Gastroesophageal sphincter (tissue), 4 donors: ENCODE results near the gene CENPK. TPM values are rescaled to one million over a fixed set of nuclear protein-coding genes. Genes with fewer than 3 reads are reported as not detected.
A peak's percentile ranks its signal among the peaks of the same experiment; 100 is the strongest.

Experiments
- ATAC-seq: fragments of 150-250 bp; one replicate; pipeline ENCODE4 v1.9.1; 2016; ENCODE audit warnings: mild to moderate bottlenecking, moderate library complexity
- H3K27ac ChIP-seq, 4 donors: fragments of 200-600 bp; sonication (generic) in 3 of 4; 1 replicate in 3 of 4; 2 replicates in 1 of 4; pipeline ENCODE4 v1.5.1; 2016 to 2019
- H3K27me3 ChIP-seq: fragments of 200-600 bp; sonication (generic); one replicate; pipeline ENCODE4 v1.5.1; 2019
- H3K36me3 ChIP-seq, 2 donors: fragments of 200-600 bp; sonication (generic); one replicate each; pipeline ENCODE4 v1.5.1; 2019; ENCODE audit warnings: control low read depth in 1 of 2
- H3K4me1 ChIP-seq, 3 donors: fragments of 200-600 bp; sonication (generic); 1 replicate in 2 of 3; 2 replicates in 1 of 3; pipeline ENCODE4 v1.5.1; 2016 to 2019; ENCODE audit warnings: control low read depth in 2 of 3
- H3K4me3 ChIP-seq, 2 donors: fragments of 200-600 bp; sonication (generic); one replicate each; pipeline ENCODE4 v1.5.1; 2019; ENCODE audit warnings: mild to moderate bottlenecking in 1 of 2, moderate library complexity in 1 of 2
- H3K9me3 ChIP-seq, 3 donors: fragments of 200-600 bp; sonication (generic); one replicate each; pipeline ENCODE4 v1.5.1; 2017 to 2019; ENCODE audit warnings: control low read depth in 2 of 3
- EP300 ChIP-seq: sonication (generic); formaldehyde crosslinking; IDR thresholded peaks from one replicate; pipeline ENCODE4 v1.6.1; 2017; ENCODE audit warnings: antibody characterized with exemption, mild to moderate bottlenecking
- POLR2A ChIP-seq, 2 donors: fragments of 450-650 bp; IDR thresholded peaks; one replicate each; pipeline ENCODE4 v1.6.1; 2017; ENCODE audit warnings: antibody characterized with exemption in 2 of 2, mild to moderate bottlenecking in 2 of 2, moderate library complexity in 1 of 2
- POLR2AphosphoS5 ChIP-seq: sonication (generic); formaldehyde crosslinking; IDR thresholded peaks from one replicate; pipeline ENCODE4 v1.6.1; 2017; ENCODE audit warnings: antibody characterized with exemption
- WGBS, 2 donors: methylation state at CpG; one replicate each; pipeline ENCODE4 v1.1.5; 2018; ENCODE audit warnings: low coverage in 1 of 2; 5-methylcytosine and 5-hydroxymethylcytosine counted together
- total RNA-seq, 4 donors: library from RNA; depleted of rRNA; stranded (reverse); fragments of >200 nt; gene quantifications; one replicate each; pipeline ENCODE4 v1.1.0, GENCODE V29; 2016
- TF ChIP-seq, protein P1 (sequence below), 4 experiments: fragments of 200-600 bp in 2 of 4; fragments of 450-650 bp in 2 of 4; sonication (generic) in 1 of 4; IDR thresholded peaks; one replicate each; pipeline ENCODE4 v1.5.1; 2017 to 2019; ENCODE audit warnings: antibody characterized with exemption in 4 of 4, mild to moderate bottlenecking in 2 of 4, moderate library complexity in 2 of 4

The CENPK gene
- total RNA-seq, 4 donors from 2014 or later = 0.45 to 0.81 TPM; not detected in 2

DNA sequence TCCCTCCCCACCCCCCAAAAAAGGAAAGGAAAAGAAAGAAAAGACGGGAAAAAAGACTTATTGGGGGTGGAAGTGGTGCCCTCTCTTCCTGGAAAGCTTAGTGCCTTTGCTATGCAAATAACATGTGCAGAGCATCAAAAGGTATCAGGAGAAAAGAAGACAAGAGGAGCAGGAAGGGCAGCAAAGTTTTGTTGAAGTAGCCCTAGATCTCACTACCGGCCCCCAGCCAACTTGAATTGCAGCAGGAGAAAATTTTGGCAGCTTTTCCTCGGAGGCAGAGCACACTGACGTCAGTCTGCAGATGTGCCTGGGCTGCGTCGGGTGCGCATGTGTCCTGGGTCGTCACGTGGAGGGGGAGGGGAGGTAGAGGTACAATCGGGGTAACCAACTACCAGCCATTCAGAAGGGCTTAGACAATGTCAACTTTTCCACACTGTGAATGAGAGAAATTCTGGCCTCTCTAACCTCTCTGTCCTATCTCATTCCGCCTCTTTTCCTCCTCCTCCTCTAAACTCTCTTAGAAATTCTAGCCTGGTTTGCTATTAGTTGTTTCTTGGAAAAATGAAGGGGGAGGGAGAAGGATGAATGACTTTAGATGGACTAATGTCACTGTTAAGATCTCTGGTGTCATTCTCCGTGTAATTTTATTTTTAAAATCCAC, 81.2 kb downstream of the CENPK start, which contains the start of gene ADAMTS6:
Gene ADAMTS6 (minus strand): TSS at position 286 of the 661 bp plus-strand sequence. CDS start 8,247 bp downstream, outside the sequence.
- Histone ChIP-seq H3K9me3 (no peaks in the 10 kb centered on the region), H3K4me1 (peaks cover 0 to 33% (median 6%) of the 10 kb centered on the region in 3 donors), H3K4me3 (peak within 1 kb of the TSS; percentile 59 to 95), H3K27ac (peak within 1 kb of the TSS; percentile 86 to 100 (median 90)), H3K36me3 (no peaks in the 10 kb centered on the region), H3K27me3 (no peaks in the 10 kb centered on the region)
- whole genome bisulfite sequencing, 2 donors = 0% methylated on average over 4 of the region's 12 CpGs
- ATAC-seq = peak; percentile 93
- TF ChIP-seq EP300 (no peak), POLR2A (IDR thresholded peaks at IDR 0.05) (peak in 1 of 2 donors; percentile 24), POLR2AphosphoS5 (peak; percentile 86)
- TF ChIP-seq, protein P1, sequence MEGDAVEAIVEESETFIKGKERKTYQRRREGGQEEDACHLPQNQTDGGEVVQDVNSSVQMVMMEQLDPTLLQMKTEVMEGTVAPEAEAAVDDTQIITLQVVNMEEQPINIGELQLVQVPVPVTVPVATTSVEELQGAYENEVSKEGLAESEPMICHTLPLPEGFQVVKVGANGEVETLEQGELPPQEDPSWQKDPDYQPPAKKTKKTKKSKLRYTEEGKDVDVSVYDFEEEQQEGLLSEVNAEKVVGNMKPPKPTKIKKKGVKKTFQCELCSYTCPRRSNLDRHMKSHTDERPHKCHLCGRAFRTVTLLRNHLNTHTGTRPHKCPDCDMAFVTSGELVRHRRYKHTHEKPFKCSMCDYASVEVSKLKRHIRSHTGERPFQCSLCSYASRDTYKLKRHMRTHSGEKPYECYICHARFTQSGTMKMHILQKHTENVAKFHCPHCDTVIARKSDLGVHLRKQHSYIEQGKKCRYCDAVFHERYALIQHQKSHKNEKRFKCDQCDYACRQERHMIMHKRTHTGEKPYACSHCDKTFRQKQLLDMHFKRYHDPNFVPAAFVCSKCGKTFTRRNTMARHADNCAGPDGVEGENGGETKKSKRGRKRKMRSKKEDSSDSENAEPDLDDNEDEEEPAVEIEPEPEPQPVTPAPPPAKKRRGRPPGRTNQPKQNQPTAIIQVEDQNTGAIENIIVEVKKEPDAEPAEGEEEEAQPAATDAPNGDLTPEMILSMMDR (IDR thresholded peaks at IDR 0.05) = no peak

DNA sequence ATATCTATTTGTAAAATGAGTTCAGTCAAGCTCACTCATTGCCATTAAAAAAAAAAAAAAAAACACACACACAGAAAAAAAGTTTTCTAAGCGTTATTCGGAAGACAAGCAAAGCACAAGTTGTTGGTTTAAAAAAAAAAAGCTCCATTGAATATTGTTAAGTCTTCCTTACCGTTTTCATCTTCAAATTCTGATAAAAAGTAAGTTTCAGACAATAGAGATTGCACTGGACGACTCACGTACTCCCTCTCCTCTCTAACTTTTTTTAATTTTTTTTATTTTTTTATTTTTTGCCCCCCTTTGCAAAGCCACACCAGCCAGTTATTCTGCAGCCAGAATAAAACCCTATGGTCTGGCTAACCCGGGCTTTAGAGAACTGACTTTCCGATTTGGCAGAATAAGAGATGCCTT, 81.8 kb downstream of the CENPK start:
- H3K36me3 ChIP-seq = no peaks in the 10 kb centered on the region
- no peaks in the 10 kb centered on the region for H3K9me3 ChIP-seq
- H3K4me1 ChIP-seq = peaks cover 0 to 33% (median 6%) of the 10 kb centered on the region in 3 donors
- H3K27ac ChIP-seq = peak overlapping the region; percentile 86 to 100 (median 90)
- peak overlapping the region; percentile 59 to 95 for H3K4me3 ChIP-seq
- H3K27me3 ChIP-seq = no peaks in the 10 kb centered on the region
- TF ChIP-seq, protein P1 (IDR thresholded peaks at IDR 0.05) = no peak
- TF ChIP-seq POLR2A (IDR thresholded peaks at IDR 0.05) (no peak), EP300 (no peak), POLR2AphosphoS5 (no peak)
- no peak for ATAC-seq
- WGBS, 2 donors = 0 to 2% methylated on average over 7 of the region's 7 CpGs

DNA sequence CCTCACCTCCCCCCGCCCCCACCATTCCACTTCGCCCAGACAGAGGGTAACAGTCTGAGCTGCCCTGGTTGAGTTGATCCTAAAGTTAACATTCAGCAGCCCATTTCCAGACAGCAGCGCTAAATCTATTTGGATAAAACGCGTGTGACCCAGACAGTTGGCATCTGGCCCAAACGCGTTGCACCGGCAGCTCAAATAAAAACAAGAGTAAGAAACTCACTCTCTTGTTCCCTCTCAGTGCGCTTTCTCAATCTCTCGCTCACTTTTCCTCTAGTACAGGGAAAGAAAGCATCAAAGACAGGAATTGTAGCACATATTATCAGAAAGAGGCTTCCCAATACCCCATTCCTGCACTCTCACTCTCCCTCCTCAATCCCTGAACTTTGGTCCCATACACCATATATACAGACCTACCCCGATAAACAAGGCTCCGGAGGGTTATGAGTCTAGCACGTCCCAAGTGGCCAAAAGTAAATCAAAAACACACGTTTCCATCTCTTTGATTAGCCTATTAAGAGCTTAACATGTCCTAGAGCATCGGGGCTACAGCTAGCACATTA, 82.6 kb downstream of the CENPK start:
- peak overlapping the region; percentile 59 to 95 for H3K4me3 ChIP-seq
- ATAC-seq = peak; percentile 46
- H3K36me3 ChIP-seq = no peaks in the 10 kb centered on the region
- no peak for TF ChIP-seq POLR2A (IDR thresholded peaks at IDR 0.05)
- TF ChIP-seq, protein P1 (IDR thresholded peaks at IDR 0.05) = peak in 1 of 4 experiments; percentile 6
- TF ChIP-seq POLR2AphosphoS5 = peak; percentile 72
- TF ChIP-seq EP300 = no peak
- peaks cover 0 to 33% (median 6%) of the 10 kb centered on the region in 3 donors for H3K4me1 ChIP-seq
- no peaks in the 10 kb centered on the region for H3K27me3 ChIP-seq
- H3K9me3 ChIP-seq = no peaks in the 10 kb centered on the region
- H3K27ac ChIP-seq = peak overlapping the region; percentile 82 to 100 (median 89)
- WGBS, 2 donors = 1 to 3% methylated on average over 9 to 15 of the region's 15 CpGs

DNA sequence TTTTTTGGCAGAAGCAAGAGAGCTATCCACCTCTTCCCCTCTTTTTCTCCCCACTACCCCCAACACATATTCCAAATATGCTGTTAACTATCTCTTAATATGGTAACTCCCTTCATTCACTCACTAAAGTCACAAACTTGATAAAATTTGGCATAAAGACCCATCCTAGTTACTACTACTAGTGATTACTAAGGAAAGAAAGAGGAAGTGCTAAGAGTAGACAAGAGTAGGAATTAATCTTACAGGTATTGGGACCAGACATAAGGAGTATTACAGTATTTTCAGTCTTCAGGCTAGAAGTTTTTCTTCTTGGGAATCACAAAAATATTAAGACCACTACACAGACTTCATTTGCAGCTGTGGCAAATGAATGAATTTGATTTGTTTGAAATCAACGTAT, 83.4 kb downstream of the CENPK start:
- Histone ChIP-seq H3K27me3 (no peaks in the 10 kb centered on the region), H3K27ac (peak overlapping the region; percentile 82 to 100 (median 89))

More for the DNA sequence above, 83.4 kb downstream of the CENPK start:
- no peak for TF ChIP-seq EP300
- no peak for TF ChIP-seq POLR2AphosphoS5
- TF ChIP-seq, protein P1 (IDR thresholded peaks at IDR 0.05) = no peak
- TF ChIP-seq POLR2A (IDR thresholded peaks at IDR 0.05) = no peak
- Histone ChIP-seq H3K9me3 (no peaks in the 10 kb centered on the region), H3K4me3 (peak overlapping the region in 1 of 2 donors; percentile 59), H3K36me3 (no peaks in the 10 kb centered on the region), H3K4me1 (peaks cover 0 to 33% (median 6%) of the 10 kb centered on the region in 3 donors)
- ATAC-seq = no peak
- 9 to 14% methylated on average over 1 of the region's 1 CpG for WGBS, 2 donors
